GM18868 (cell line): ENCODE measurements around the gene PKNOX2.

Experiments used
- ATAC-seq: cut with Tn5 transposase; IDR thresholded peaks from one replicate; pipeline ENCODE4 v1.9.1; 2021; ENCODE audit warnings: mild to moderate bottlenecking, moderate library complexity; ENCODE audit not compliant: unreplicated experiment

The PKNOX2 gene

GRCh38 chr11:125460275-125460674, 295.7 kb downstream of the PKNOX2 start:
- ATAC-seq, result no peak

GRCh38 chr11:125463590-125464269, 299.2 kb downstream of the PKNOX2 start:
- no peak for ATAC-seq

DNA sequence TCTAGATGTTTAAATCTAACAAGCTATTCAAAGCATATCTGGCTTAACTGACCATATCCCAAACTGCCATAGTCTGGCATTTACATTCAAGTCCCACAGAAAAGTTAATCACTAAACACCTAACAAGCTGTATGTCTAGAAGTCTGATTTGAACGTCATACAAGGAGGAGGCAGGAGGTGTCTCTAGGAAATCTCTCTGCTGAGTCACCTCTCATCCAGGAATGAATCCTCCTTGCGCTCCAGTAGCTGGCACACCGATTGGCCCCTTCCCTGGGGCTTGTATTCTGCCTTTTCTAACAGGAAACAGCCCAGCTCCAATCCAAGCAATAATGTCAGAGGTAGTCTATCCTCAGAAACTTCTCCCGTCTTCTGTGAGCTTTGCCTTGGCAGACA, 299.7 kb downstream of the PKNOX2 start:
- ATAC-seq, result no peak

GRCh38 chr11:125464666-125465065, 300.1 kb downstream of the PKNOX2 start:
- no peak for ATAC-seq

DNA sequence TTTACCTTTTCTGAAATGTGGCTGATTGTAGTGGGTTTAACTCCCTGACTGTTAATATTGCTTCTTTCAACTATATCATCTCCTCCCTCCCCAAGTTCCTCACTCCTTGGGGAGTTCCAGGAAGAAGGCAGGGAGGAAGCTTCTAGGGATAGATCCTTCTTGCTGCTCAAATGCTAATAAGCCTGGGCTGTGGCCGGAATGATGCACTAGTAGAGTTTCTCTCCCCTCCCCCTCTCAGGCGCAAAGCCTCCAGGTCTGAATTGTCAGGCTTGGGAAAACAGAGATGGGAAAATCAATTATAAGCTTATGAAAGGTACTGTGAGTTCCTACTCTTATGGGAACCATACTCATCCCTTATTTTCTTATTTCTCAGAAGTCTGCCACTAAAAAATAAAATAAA, 300.7 kb downstream of the PKNOX2 start:
- ATAC-seq, result no peak

DNA sequence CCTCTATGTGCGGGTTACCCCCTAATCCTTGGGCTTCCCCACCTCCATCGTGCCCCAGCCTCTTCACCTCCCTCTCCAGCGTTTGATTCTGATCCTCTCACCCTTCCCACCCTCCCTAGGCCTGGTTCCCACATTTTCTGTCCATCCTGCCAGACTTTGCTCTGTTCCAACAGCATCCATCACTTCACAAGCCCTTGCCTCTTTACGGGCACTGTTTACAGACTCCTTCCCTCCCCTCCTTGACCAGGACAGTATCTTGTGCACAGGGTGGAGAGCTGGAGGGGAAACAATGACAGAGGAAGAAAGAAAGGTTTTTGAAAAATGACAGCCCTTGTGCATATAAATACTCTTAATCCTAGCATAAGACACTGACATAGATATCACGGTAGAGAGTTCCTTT, 301.1 kb downstream of the PKNOX2 start:
- no peak for ATAC-seq

- ATAC-seq, result no peak
Measured at GRCh38 chr11:125468025-125468424, 303.5 kb downstream of the PKNOX2 start.

- ATAC-seq, result no peak
Measured at GRCh38 chr11:125468852-125469251, 304.3 kb downstream of the PKNOX2 start.

GRCh38 chr11:125470355-125470754, 305.8 kb downstream of the PKNOX2 start:
- ATAC-seq, result no peak

DNA sequence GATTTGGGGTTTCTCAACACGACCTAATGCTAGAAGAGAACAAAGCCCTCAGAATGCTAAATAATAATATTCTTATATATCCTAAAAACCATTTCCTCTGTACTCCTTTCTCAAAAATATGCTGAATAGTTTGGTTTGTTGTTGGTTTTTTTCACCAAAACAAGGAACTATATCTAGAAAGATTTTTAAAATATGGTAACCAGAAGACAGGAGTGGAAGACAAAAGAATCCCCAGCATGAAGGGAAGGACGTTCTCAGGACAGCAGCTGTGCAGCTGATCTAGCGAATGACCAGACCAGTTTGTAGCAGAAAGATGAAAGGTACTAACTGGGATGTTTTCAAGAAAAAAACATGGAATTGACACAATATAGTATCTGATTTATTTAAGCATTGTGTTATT, 312.2 kb downstream of the PKNOX2 start:
- ATAC-seq, result no peak

DNA sequence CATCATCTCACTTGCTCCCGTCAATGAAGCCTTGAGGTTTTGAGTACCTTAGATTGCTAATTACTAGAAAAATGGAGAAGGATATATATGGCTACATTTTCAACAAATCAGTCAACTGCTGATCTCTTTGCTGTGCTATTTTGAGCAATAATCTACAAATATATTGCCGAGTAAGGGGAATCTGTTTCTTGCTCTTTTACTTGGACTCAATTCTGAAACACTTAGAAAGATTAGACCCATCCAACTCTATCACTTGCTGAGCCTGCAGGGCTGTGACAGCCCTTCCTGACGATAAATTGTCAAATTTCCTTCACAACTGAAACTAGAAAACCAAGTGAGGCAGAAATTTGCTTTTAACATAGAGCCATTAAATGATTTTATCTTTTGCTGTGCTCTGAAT, 314.6 kb downstream of the PKNOX2 start:
- ATAC-seq, result no peak

- ATAC-seq, result no peak
Measured at GRCh38 chr11:125481531-125481930, 317.0 kb downstream of the PKNOX2 start.
